Nephron progenitor cell (in vitro differentiated cells): ENCODE results near the gene LDLRAD3.

ENCODE experiments used
- DNase-seq: peaks from one replicate; pipeline ENCODE4 v3.0.0; 2021
- H3K27ac Mint-ChIP-seq: 2 replicates; pipeline ENCODE4 v1.8.0; 2021; ENCODE audit warnings: mild to moderate bottlenecking, moderate library complexity, mixed read lengths
- H3K27me3 Mint-ChIP-seq: 2 replicates; pipeline ENCODE4 v1.8.0; 2021; ENCODE audit warnings: mild to moderate bottlenecking, low read depth, mixed read lengths; ENCODE audit not compliant: poor library complexity
- H3K36me3 Mint-ChIP-seq: 2 replicates; pipeline ENCODE4 v1.8.0; 2021; ENCODE audit warnings: low read depth, mixed read lengths
- H3K4me1 Mint-ChIP-seq: 2 replicates; pipeline ENCODE4 v1.8.0; 2021; ENCODE audit warnings: mixed read lengths
- H3K4me3 Mint-ChIP-seq: 2 replicates; pipeline ENCODE4 v1.8.0; 2021; ENCODE audit warnings: mild to moderate bottlenecking, moderate library complexity, mixed read lengths
- H3K9me3 Mint-ChIP-seq: 2 replicates; pipeline ENCODE4 v1.8.0; 2021; ENCODE audit warnings: mild to moderate bottlenecking, moderate library complexity, mixed read lengths
- TF ChIP-seq, protein P1 (sequence below): fragments of 200-600 bp; sonication (generic); IDR thresholded peaks from 2 replicates; pipeline ENCODE4 v1.5.0; 2021; ENCODE audit warnings: antibody characterized with exemption

The LDLRAD3 gene

GRCh38 chr11:36046932-36047331 is 103.1 kb downstream of the LDLRAD3 start:
- no peak overlapping the region for H3K4me3 Mint-ChIP-seq
- H3K27ac Mint-ChIP-seq = no peak overlapping the region
- peaks cover 34% of the 10 kb centered on the region for H3K36me3 Mint-ChIP-seq
- H3K4me1 Mint-ChIP-seq = peaks cover 50% of the 10 kb centered on the region
- H3K9me3 Mint-ChIP-seq = no peaks in the 10 kb centered on the region
- H3K27me3 Mint-ChIP-seq = peaks cover 8% of the 10 kb centered on the region
- TF ChIP-seq, protein P1, sequence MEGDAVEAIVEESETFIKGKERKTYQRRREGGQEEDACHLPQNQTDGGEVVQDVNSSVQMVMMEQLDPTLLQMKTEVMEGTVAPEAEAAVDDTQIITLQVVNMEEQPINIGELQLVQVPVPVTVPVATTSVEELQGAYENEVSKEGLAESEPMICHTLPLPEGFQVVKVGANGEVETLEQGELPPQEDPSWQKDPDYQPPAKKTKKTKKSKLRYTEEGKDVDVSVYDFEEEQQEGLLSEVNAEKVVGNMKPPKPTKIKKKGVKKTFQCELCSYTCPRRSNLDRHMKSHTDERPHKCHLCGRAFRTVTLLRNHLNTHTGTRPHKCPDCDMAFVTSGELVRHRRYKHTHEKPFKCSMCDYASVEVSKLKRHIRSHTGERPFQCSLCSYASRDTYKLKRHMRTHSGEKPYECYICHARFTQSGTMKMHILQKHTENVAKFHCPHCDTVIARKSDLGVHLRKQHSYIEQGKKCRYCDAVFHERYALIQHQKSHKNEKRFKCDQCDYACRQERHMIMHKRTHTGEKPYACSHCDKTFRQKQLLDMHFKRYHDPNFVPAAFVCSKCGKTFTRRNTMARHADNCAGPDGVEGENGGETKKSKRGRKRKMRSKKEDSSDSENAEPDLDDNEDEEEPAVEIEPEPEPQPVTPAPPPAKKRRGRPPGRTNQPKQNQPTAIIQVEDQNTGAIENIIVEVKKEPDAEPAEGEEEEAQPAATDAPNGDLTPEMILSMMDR = no peak
- no peak for DNase-seq

DNA sequence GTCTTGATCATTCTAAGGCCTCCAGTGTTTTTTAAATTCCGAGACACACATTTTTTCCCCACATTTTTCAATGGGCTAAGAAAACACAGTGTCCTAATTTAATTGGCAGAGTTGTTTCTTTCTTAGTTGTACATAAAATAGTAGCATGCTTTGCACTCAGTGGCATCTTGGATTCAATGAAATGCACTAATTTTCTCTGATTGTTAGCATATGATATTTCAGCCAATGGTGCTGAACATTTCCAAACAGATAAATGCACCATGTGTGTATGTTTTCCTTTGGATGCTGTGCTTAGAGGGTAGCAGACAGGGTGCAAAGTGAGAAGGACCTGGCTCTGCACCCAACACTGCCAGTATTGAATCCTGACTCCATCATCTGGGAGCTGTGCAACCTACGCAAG is 103.5 kb downstream of the LDLRAD3 start:
- Mint-ChIP-seq H3K4me1 (peaks cover 49% of the 10 kb centered on the region), H3K4me3 (no peak overlapping the region), H3K27ac (no peak overlapping the region), H3K36me3 (peaks cover 34% of the 10 kb centered on the region), H3K9me3 (no peaks in the 10 kb centered on the region), H3K27me3 (peaks cover 10% of the 10 kb centered on the region)
- no peak for DNase-seq
- TF ChIP-seq, protein P1 = no peak

DNA sequence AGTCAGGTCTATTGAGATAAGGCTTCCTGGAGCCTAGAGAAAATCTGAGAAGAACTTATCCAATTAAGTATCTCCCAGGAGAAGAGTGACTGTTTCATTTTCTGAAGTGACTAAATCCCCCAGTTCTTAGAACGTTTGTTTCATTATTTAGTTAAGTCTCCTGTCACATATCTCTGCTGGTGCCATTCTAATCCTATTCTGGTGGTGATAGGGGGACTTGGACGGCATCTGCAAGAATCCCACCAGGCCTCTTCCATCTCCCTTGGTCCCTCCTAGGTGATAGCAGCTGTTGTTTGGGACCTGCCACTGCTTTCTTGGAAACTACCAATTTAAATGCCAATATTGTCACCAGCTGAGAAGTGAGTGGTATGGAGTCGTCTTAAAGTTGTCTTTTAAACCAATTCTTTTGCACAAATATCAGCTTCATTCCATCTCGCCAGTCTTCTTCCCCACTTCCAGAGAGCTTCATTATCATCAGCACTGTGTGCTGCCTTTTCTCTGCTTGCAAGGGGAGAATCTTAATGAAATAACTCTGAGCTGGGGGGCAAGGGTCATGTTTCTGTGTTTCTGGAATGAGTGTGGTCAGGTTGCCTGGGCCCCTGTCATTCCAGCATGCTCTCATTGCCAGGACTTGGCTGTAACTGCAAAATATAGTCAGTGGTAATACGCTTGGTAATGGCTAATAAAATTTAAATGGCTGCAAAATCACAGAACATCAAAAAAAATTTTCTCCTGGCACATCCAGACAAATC is 104.8 kb downstream of the LDLRAD3 start:
- TF ChIP-seq, protein P1 = no peak
- peaks cover 32% of the 10 kb centered on the region for H3K36me3 Mint-ChIP-seq
- peak; percentile 17 for DNase-seq
- H3K27ac Mint-ChIP-seq = peak overlapping the region; percentile 5
- no peaks in the 10 kb centered on the region for H3K9me3 Mint-ChIP-seq
- peaks cover 10% of the 10 kb centered on the region for H3K27me3 Mint-ChIP-seq
- peaks cover 45% of the 10 kb centered on the region for H3K4me1 Mint-ChIP-seq
- peak overlapping the region; percentile 7 for H3K4me3 Mint-ChIP-seq

DNA sequence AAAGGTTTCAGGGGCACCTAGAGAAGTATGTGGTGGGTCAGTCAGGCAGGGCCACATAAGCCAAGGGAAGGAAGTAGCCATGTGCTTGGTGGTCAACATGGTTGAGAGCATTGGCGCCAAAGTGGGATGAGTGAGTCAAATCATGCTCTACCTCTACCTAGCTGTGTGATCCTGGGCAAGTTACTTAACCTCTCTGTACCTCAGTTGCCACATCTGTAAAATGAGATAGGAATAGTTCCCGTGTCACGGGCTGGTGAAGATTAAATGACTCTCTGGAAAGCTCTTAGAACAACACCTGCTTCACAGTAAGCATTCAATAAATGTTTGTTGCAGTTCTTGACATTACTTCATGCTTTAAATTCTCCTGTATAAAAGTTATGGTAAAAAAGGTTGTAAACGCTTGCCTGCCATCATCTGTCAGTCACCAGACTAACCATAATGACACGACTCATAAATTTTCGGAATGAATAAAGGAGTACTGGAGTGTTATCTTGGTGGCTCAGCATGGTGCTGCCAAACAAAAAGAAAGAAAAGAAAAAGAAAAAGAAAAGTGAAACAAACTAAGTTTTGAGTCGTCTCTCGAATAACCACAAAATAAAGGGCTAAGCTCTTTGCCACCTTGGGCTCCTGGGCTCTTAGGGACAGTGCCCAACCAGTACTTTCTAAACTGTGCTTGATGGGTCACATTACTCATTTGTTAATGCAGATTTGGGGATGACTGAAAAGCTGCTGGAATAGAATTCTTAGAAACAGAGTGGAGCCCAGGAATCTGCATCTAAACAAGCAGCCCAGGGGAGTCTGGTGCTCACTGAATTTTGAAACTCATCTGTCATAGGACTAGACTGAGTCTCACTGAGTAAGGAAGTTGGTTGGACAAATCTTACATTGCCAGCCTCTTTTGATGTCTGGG is 107.6 kb downstream of the LDLRAD3 start:
- TF ChIP-seq, protein P1 = no peak
- Mint-ChIP-seq H3K4me1 (peaks cover 64% of the 10 kb centered on the region), H3K27me3 (peaks cover 3% of the 10 kb centered on the region), H3K9me3 (peaks cover 6% of the 10 kb centered on the region), H3K4me3 (no peak overlapping the region), H3K27ac (peak overlapping the region; percentile 34), H3K36me3 (peaks cover 34% of the 10 kb centered on the region)
- no peak for DNase-seq

- Mint-ChIP-seq H3K36me3 (peaks cover 38% of the 10 kb centered on the region), H3K27me3 (peaks cover 3% of the 10 kb centered on the region), H3K9me3 (peaks cover 6% of the 10 kb centered on the region), H3K4me3 (no peak overlapping the region), H3K4me1 (peaks cover 70% of the 10 kb centered on the region), H3K27ac (no peak overlapping the region)
- no peak for DNase-seq
- TF ChIP-seq, protein P1 = no peak
These were observed 109.4 kb downstream of the LDLRAD3 start for GRCh38 chr11:36053281-36053680.
